ENCODE results near the gene L1TD1.

DNA sequence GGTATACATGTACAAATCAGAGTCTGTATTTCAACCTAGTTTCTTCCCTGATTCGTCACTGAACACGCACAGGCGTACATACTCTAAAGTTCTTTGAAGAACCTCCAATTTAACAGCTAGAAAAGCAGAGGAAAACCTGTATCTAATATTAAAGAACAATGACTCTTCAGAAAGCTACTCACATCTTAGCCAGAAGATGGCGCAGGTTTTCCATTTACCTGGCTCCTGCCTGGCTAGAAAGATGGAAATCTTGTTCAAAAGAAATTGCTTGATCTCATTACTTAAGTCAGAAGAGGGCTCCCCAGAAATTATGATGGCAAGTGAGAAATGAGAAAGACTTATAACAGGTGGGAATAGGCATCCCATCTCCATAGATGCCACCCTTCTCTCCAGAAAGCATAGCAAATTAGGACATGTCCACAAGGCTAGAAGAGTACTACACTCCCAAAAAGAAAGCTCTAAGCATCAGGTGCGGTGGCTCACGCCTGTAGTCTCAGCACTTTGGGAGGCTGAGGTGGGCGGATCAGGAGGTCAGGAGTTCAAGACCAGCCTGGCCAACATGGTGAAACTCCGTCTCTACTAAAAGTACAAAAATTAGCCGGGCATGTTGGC, 19.0 kb upstream of the L1TD1 start:
- TF ChIP-seq POLR2A (IDR thresholded peaks at IDR 0.05; ENCODE audit: low read length) = no peak
- no peak for TF ChIP-seq GATA1 (IDR thresholded peaks at IDR 0.05; ENCODE audit: low read depth, low read length)

Data from erythroblast (primary cell).